SK-N-MC (cell line): Measurements from ENCODE around the gene CHMP4A.
"Not testable (repeated sequence)": the region's sequence is repeated elsewhere in the genome, so short reads cannot be mapped to it uniquely, and the experiment has no call there.

Source experiments
- DNase-seq: peaks from one replicate; pipeline ENCODE4 v3.0.0-alpha.2; 2011; ENCODE audit warnings: low read depth, low spot score
- H3K27ac ChIP-seq: fragments of 200-600 bp; sonication (generic); 2 replicates; pipeline ENCODE4 v1.5.1; 2016; ENCODE audit warnings: mixed run types
- H3K36me3 ChIP-seq: fragments of 200-600 bp; sonication (generic); 2 replicates; pipeline ENCODE4 v1.6.1; 2017; ENCODE audit warnings: antibody characterized with exemption, low read length, mixed read lengths; ENCODE audit not compliant: insufficient read depth
- H3K4me3 ChIP-seq: fragments of 200-600 bp; sonication (generic); 2 replicates; pipeline ENCODE4 v1.5.1; 2016
- H3K9ac ChIP-seq: fragments of 200-600 bp; sonication (generic); 2 replicates; pipeline ENCODE4 v1.8.0; 2017; ENCODE audit warnings: mixed run types, mixed read lengths; ENCODE audit not compliant: insufficient read length
- H3K9me3 ChIP-seq: fragments of 200-600 bp; sonication (generic); 2 replicates; pipeline ENCODE4 v1.6.1; 2017; ENCODE audit warnings: low read depth, mild to moderate bottlenecking, antibody characterized with exemption, low read length, moderate library complexity, mixed read lengths
- EZH2 ChIP-seq: fragments of 200-600 bp; sonication (generic); IDR thresholded peaks from one replicate; pipeline ENCODE4 v1.6.1; 2017; ENCODE audit warnings: antibody characterized with exemption
- FOXP2 ChIP-seq: optimal IDR thresholded peaks from 2 replicates; pipeline ENCODE3; 2011; ENCODE audit warnings: mild to moderate bottlenecking, moderate library complexity; ENCODE audit not compliant: insufficient read depth; ENCODE audit errors: extremely low read length, control extremely low read depth
- POLR2AphosphoS5 ChIP-seq: IDR thresholded peaks from 2 replicates; pipeline ENCODE4 v1.6.1; 2012; ENCODE audit warnings: mild to moderate bottlenecking, low read depth, low read length, borderline replicate concordance

Gene CHMP4A

DNA sequence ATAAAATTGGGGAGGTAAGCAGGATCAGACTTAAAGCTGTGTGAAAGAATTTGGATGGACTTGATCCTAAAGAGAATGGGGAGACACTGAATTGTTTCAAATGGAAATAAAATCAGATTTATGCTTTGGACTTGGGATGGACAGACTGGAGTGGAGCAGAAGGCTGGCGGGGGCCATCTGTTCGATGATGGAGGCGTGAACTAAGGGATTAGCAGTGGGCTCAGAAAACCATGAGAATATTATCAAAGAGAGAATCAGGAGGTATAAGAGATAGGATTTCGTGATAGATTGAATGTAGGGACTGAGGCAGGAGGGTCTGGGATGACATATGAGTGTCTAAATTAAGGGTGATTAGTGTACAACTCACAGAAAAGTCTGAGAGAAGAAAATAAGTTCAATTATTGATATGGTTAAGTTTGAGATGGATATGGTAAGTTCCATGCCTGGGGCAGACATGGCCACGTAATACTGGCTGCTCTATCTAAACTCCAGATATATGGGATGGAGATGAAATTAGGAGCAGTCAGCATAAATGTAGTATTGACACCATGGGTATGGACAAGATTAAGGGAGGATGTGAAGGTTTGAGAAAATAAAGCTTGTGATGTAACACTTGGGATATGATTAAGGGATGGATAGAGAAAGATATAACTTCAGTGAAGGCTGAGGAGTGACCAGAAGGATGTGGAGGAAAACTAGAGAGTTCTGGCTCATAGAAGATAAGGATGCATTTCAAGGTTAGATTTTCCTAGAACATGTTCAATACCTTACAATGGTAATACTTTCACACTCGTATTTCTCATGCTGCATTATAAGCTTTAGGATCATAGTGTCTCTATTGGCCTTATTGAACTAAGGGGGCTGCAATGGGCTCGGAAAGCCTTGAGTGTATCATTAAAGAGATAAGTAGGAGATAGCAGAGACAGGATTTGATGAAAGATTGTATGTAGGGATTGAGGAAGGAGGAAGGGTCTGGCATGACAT lies 8.8 kb downstream of the CHMP4A start:
- Histone ChIP-seq H3K9ac (no peak overlapping the region), H3K27ac (no peak overlapping the region), H3K36me3 (peaks cover 28% of the 10 kb centered on the region; the same call in 1 of the 2 replicates), H3K9me3 (no peaks in the 10 kb centered on the region), H3K4me3 (no peak overlapping the region)
- TF ChIP-seq POLR2AphosphoS5 (no peak), EZH2 (no peak), FOXP2 (no peak)
- no peak for DNase-seq

- DNase-seq, H3K27ac ChIP-seq, H3K9me3 ChIP-seq, H3K4me3 ChIP-seq, H3K9ac ChIP-seq: not testable (repeated sequence)
- peaks cover 25% of the 10 kb centered on the region; the same call in 1 of the 2 replicates for H3K36me3 ChIP-seq
Measured at GRCh38 chr14:24203249-24203886, 9.9 kb downstream of the CHMP4A start.

GRCh38 chr14:24202538-24202937 lies 10.8 kb downstream of the CHMP4A start:
- not testable (repeated sequence) for H3K4me3 ChIP-seq, H3K9ac ChIP-seq, DNase-seq, H3K9me3 ChIP-seq, H3K27ac ChIP-seq
- H3K36me3 ChIP-seq: peaks cover 21% of the 10 kb centered on the region; the same call in 1 of the 2 replicates

GRCh38 chr14:24198814-24199524 lies 14.3 kb downstream of the CHMP4A start:
- Histone ChIP-seq H3K27ac (no peak overlapping the region), H3K4me3 (no peak overlapping the region), H3K36me3 (peaks cover 14% of the 10 kb centered on the region), H3K9me3 (no peaks in the 10 kb centered on the region), H3K9ac (no peak overlapping the region)
- no peak for DNase-seq
- TF ChIP-seq EZH2: no peak

GRCh38 chr14:24197056-24197450 lies 16.2 kb downstream of the CHMP4A start:
- Histone ChIP-seq H3K27ac (no peak overlapping the region), H3K36me3 (peaks cover 17% of the 10 kb centered on the region), H3K9ac (no peak overlapping the region), H3K9me3 (no peaks in the 10 kb centered on the region), H3K4me3 (no peak overlapping the region)
- no peak for DNase-seq
- TF ChIP-seq EZH2 (no peak), FOXP2 (no peak), POLR2AphosphoS5 (no peak)

DNA sequence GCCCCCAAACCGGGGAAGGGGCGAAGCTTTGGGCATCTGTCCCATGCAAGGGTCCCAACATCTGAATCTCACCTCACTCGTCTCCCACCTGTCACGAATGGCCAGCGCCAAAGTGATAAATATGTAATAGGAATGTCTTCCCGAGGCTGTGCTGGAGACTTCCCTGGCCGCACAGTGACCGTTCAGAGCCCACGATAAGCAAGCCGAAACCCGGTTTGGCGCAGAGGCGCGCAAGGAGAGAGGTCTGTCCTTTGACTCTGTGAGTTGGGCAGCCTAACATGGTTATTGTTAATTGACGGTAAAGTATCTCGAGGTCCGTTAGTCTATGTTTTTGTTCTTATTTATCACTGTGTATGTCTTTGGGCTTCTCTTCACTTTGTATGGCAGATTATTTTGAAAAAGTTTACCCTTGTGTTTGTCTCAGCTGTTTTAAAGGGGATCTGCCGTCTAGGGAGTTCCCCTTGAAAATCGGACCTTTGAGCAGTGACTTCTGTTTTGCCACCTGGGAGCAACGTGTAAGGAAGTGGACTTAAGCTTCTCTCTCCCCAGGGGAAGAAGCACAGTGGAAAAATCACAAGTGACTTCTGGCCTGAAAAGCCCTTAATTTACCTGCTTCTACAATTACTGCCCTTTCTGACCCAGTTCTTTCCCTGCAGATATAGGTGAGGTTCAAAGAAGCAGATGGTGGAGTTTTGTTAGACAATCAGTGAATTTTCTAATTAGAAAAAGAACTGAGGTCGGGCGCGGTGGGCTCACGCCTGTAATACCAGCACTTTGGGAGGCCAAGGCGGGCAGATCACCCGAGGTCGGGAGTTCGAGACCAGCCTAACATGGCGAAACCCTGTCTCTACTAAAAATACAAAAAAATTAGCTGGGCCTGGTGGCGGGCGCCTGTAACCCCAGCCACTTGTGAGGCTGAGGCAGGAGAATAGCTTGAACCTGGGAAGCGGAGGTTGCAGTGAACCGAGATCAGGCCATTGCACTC lies 16.9 kb downstream of the CHMP4A start:
- TF ChIP-seq POLR2AphosphoS5: no peak
- no peak for TF ChIP-seq FOXP2
- TF ChIP-seq EZH2: no peak
- H3K36me3 ChIP-seq: peaks cover 17% of the 10 kb centered on the region
- no peaks in the 10 kb centered on the region for H3K9me3 ChIP-seq
- peak overlapping the region; percentile 96 for H3K4me3 ChIP-seq
- no peak for DNase-seq
- peak overlapping the region; percentile 96 for H3K27ac ChIP-seq
- peak overlapping the region; percentile 93 for H3K9ac ChIP-seq

GRCh38 chr14:24195186-24196070 lies 17.9 kb downstream of the CHMP4A start, which contains the start of gene TM9SF1:
Gene TM9SF1, minus strand, starts transcription at chr14:24195441. Its CDS starts 422 bp downstream, at chr14:24195019.
- Histone ChIP-seq H3K36me3 (peaks cover 16% of the 10 kb centered on the region), H3K27ac (peak within 1 kb of the TSS; percentile 96), H3K9me3 (no peaks in the 10 kb centered on the region), H3K4me3 (peak within 1 kb of the TSS; percentile 96), H3K9ac (peak within 1 kb of the TSS; percentile 93)
- DNase-seq: no peak
- TF ChIP-seq POLR2AphosphoS5: peak; percentile 78
- no peak for TF ChIP-seq EZH2
